ENCODE measurements around the gene ZBTB22. TPM values are rescaled to one million over a fixed set of nuclear protein-coding genes. Genes with fewer than 3 reads are reported as not detected.
A peak's percentile ranks its signal among the peaks of the same experiment; 100 is the strongest.
"Not testable (repeated sequence)": the region's sequence is repeated elsewhere in the genome, so short reads cannot be mapped to it uniquely, and the experiment has no call there.

ZBTB22 gene, protein sequence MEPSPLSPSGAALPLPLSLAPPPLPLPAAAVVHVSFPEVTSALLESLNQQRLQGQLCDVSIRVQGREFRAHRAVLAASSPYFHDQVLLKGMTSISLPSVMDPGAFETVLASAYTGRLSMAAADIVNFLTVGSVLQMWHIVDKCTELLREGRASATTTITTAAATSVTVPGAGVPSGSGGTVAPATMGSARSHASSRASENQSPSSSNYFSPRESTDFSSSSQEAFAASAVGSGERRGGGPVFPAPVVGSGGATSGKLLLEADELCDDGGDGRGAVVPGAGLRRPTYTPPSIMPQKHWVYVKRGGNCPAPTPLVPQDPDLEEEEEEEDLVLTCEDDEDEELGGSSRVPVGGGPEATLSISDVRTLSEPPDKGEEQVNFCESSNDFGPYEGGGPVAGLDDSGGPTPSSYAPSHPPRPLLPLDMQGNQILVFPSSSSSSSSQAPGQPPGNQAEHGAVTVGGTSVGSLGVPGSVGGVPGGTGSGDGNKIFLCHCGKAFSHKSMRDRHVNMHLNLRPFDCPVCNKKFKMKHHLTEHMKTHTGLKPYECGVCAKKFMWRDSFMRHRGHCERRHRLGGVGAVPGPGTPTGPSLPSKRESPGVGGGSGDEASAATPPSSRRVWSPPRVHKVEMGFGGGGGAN
- 11.3 TPM for polyA plus RNA-seq (2013, experiment 1 of 2)
- polyA plus RNA-seq (2013, experiment 2 of 2), result 10.6 TPM

DNA sequence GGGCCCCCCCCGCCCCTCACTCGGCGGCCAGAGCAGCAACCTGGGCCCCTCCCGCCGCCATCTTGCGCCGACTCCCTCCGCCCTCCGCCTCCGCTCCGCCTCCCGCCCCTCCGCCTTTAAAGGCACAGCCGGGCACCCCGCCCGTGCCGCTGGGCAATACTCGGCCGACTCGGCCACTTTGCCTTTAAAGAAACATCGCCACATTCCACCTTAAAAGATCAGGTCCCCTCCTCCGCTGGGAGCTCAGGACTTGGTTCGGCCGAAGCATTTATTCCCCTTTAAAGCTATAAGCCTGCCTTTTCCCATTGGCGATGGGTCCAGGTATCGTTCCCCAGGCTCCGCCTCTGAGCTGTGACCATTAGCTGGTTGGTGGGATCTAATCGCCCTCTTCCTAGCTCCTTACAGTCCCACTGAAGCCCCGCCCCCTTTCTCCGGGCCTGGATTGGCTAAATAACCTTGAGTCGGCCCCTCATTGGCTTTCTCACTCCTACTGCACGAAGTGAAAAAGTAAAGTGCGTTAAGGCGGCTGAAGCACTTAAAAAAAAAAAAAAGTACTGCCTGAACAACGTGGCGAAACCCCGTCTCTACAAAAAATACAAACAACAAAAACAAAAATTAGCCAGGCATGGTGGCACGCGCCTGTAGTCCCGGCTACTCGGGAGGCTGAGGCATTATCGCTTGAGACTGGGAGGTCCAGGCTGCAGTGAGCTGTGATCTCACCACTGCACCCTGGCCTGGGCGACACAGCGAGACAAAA, at the start of gene ZBTB22:
Gene ZBTB22, minus strand, starts transcription at position 76 of the 757 bp plus-strand sequence. CDS start 828 bp downstream, outside the sequence.
- Histone ChIP-seq H2BK5ac (ENCODE audit: low read depth, low read length, poor library complexity, severe bottlenecking) (peak within 1 kb of the TSS; percentile 58), H3K27ac (ENCODE audit: low read length, poor library complexity, severe bottlenecking) (peak within 1 kb of the TSS; percentile 91), H3K9me3 (ENCODE audit: control insufficient read depth, low read length) (no peaks in the 10 kb centered on the region), H3K79me1 (replicated peaks; ENCODE audit: low read length, poor library complexity, severe bottlenecking) (peaks cover 23% of the 10 kb centered on the region), H2AFZ (ENCODE audit: low read depth, low read length) (no peak within 1 kb of the TSS), H3K4me2 (ENCODE audit: low read length, poor library complexity, severe bottlenecking) (peak within 1 kb of the TSS; percentile 77), H2BK120ac (ENCODE audit: low read depth, low read length) (no peak within 1 kb of the TSS), H3K14ac (ENCODE audit: low read length in 2 of 2) (no peak within 1 kb of the TSS), H3K4ac (ENCODE audit: low read depth in 1 of 2, low read length in 2 of 2) (peak within 1 kb of the TSS in 1 of 2 experiments; percentile 13), H3K36me3 (ENCODE audit: control insufficient read depth in 1 of 2, insufficient read depth in 2 of 2, low read depth in 1 of 2, low read length in 2 of 2) (peaks cover 34 to 44% of the 10 kb centered on the region in 2 experiments), H3K27me3 (ENCODE audit: control insufficient read depth in 1 of 2, insufficient read depth in 1 of 2, low read length in 2 of 2) (no peaks in the 10 kb centered on the region), H3K23ac (ENCODE audit: low read length in 2 of 2) (no peak within 1 kb of the TSS), H3K4me1 (ENCODE audit: control insufficient read depth, insufficient read depth, low read depth, low read length) (peaks cover 47% of the 10 kb centered on the region), H2BK12ac (ENCODE audit: low read length in 2 of 2) (no peak within 1 kb of the TSS), H3K9ac (ENCODE audit: low read length) (peak within 1 kb of the TSS; percentile 96), H2BK15ac (ENCODE audit: low read depth, poor library complexity, severe bottlenecking) (no peak within 1 kb of the TSS), H2AK5ac (ENCODE audit: low read length, severe bottlenecking) (no peak within 1 kb of the TSS), H4K8ac (ENCODE audit: low read length) (peak within 1 kb of the TSS; percentile 19), H3K18ac (ENCODE audit: low read depth in 1 of 2, low read length in 2 of 2) (peak within 1 kb of the TSS; percentile 28 to 33), H3K4me3 (ENCODE audit: insufficient read depth in 1 of 2, low read depth in 1 of 2, low read length in 2 of 2) (peak within 1 kb of the TSS; percentile 54 to 96), H4K91ac (ENCODE audit: low read length) (no peak within 1 kb of the TSS)
- DNase-seq, result peak; percentile 100
- under 1% methylated on average over 44 of the region's 44 CpGs for WGBS

DNA sequence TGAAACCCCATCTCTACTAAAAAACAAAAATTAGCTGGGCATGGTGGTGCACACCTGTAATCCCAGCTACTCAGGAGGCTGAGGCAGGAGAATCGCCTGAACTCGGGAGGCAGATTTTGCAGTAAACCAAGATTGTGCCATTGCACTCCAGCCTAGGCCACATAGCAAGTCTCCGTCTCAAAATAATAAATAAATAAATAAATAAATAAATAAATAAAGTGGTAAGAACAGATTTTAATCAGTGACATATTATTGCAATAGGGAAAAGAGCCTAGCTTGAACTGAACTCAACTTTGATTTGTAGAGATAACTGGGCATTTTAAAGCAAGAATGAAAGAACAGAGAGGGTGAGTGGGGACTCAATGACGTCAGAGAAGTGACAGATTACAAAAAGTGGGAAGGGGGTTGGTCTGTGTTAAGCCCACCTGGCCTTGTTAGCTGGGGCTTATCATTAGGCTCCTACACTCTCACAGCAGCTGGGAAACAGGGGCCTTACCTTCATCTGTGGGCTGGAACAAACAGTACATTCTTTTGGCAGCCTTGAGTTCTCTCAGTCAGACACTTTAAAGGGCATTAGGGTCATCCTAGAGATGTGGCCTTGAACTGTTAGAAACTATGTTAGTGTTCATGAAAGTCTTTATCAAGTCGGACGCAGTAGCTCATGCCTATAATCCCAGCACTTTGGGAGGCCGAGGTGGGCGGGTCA, 49.6 kb upstream of the ZBTB22 start:
- H3K9ac ChIP-seq (ENCODE audit: low read length), result no peak overlapping the region
- WGBS, result 90% methylated on average over 7 of the region's 8 CpGs
- no peak overlapping the region for H2BK120ac ChIP-seq (ENCODE audit: low read depth, low read length)
- H3K18ac ChIP-seq (ENCODE audit: low read depth in 1 of 2, low read length in 2 of 2), result no peak overlapping the region
- H3K4me3 ChIP-seq (ENCODE audit: insufficient read depth in 1 of 2, low read depth in 1 of 2, low read length in 2 of 2), result no peak overlapping the region
- no peak overlapping the region for H4K8ac ChIP-seq (ENCODE audit: low read length)
- H3K36me3 ChIP-seq (ENCODE audit: control insufficient read depth in 1 of 2, insufficient read depth in 2 of 2, low read depth in 1 of 2, low read length in 2 of 2), result no peaks in the 10 kb centered on the region
- H3K27me3 ChIP-seq (ENCODE audit: control insufficient read depth in 1 of 2, insufficient read depth in 1 of 2, low read length in 2 of 2), result peaks cover 0 to 5% of the 10 kb centered on the region in 2 experiments
- DNase-seq, result no peak
- no peak overlapping the region for H2BK15ac ChIP-seq (ENCODE audit: low read depth, poor library complexity, severe bottlenecking)
- no peak overlapping the region for H2BK5ac ChIP-seq (ENCODE audit: low read depth, low read length, poor library complexity, severe bottlenecking)
- no peaks in the 10 kb centered on the region for H3K4me1 ChIP-seq (ENCODE audit: control insufficient read depth, insufficient read depth, low read depth, low read length)
- no peaks in the 10 kb centered on the region for H3K79me1 ChIP-seq (replicated peaks; ENCODE audit: low read length, poor library complexity, severe bottlenecking)
- H3K23ac ChIP-seq (ENCODE audit: low read length in 2 of 2), result no peak overlapping the region
- H4K91ac ChIP-seq (ENCODE audit: low read length), result no peak overlapping the region
- H3K4me2 ChIP-seq (ENCODE audit: low read length, poor library complexity, severe bottlenecking), result no peak overlapping the region
- no peaks in the 10 kb centered on the region for H3K9me3 ChIP-seq (ENCODE audit: control insufficient read depth, low read length)
- no peak overlapping the region for H2AFZ ChIP-seq (ENCODE audit: low read depth, low read length)
- no peak overlapping the region for H3K4ac ChIP-seq (ENCODE audit: low read depth in 1 of 2, low read length in 2 of 2)
- H3K14ac ChIP-seq (ENCODE audit: low read length in 2 of 2), result no peak overlapping the region
- H2BK12ac ChIP-seq (ENCODE audit: low read length in 2 of 2), result no peak overlapping the region
- no peak overlapping the region for H3K27ac ChIP-seq (ENCODE audit: low read length, poor library complexity, severe bottlenecking)
- H2AK5ac ChIP-seq (ENCODE audit: low read length, severe bottlenecking), result no peak overlapping the region

DNA sequence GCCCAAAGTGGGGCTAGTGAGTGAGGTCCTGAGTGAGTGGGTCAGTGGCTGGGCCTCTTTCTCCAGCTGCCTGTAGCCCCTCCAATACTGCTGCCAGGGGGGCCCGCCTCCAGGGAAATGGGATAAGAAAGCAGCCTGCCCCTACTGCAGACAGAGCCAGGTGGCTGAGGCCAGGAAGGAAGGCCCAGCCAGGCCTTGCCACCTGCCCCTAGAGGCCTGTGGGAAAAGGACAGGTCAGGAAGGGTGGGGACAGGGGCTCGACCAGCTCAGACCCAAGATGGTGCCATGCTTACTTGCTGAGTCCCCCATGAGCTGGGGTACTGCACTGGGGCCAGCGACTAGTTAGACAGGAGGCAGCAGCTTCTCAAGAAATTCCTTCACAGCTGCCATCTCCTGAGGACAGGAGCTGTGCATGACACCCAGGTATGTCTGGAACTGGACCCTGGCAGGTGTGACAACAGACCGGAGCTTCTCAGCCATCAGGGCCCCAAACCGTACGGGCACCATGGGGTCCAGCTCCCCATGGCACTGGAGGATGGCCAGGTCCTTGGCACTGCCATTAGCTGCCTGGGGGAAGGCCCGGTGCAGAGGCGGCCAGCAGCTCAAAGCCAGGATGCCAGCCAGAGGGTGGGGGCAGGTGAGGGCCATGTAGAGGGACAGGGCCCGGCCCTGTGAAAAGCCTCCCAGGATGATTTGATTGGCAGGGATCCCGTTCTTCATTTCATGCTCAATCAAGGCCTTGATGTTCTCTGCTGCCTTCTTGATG, 47.8 kb upstream of the ZBTB22 start:
- H2AK5ac ChIP-seq (ENCODE audit: low read length, severe bottlenecking); H3K27ac ChIP-seq (ENCODE audit: low read length, poor library complexity, severe bottlenecking); H2BK15ac ChIP-seq (ENCODE audit: low read depth, poor library complexity, severe bottlenecking); H2BK120ac ChIP-seq (ENCODE audit: low read depth, low read length); H2AFZ ChIP-seq (ENCODE audit: low read depth, low read length); H3K9ac ChIP-seq (ENCODE audit: low read length); H3K4me3 ChIP-seq (ENCODE audit: insufficient read depth in 1 of 2, low read depth in 1 of 2, low read length in 2 of 2); H3K79me1 ChIP-seq (replicated peaks; ENCODE audit: low read length, poor library complexity, severe bottlenecking); H4K91ac ChIP-seq (ENCODE audit: low read length); H3K18ac ChIP-seq (ENCODE audit: low read depth in 1 of 2, low read length in 2 of 2); H3K14ac ChIP-seq (ENCODE audit: low read length in 2 of 2); DNase-seq; H2BK5ac ChIP-seq (ENCODE audit: low read depth, low read length, poor library complexity, severe bottlenecking); H3K4me1 ChIP-seq (ENCODE audit: control insufficient read depth, insufficient read depth, low read depth, low read length); H3K23ac ChIP-seq (ENCODE audit: low read length in 2 of 2); H3K9me3 ChIP-seq (ENCODE audit: control insufficient read depth, low read length); H3K36me3 ChIP-seq (ENCODE audit: control insufficient read depth in 1 of 2, insufficient read depth in 2 of 2, low read depth in 1 of 2, low read length in 2 of 2); H3K4me2 ChIP-seq (ENCODE audit: low read length, poor library complexity, severe bottlenecking); H3K4ac ChIP-seq (ENCODE audit: low read depth in 1 of 2, low read length in 2 of 2): not testable (repeated sequence)
- WGBS, result 95% methylated on average over 10 of the region's 10 CpGs
- H4K8ac ChIP-seq (ENCODE audit: low read length), result peak overlapping the region; percentile 56
- H3K27me3 ChIP-seq (ENCODE audit: control insufficient read depth in 1 of 2, insufficient read depth in 1 of 2, low read length in 2 of 2), result peaks cover 0 to 14% of the 10 kb centered on the region in 2 experiments
- H2BK12ac ChIP-seq (ENCODE audit: low read length in 2 of 2), result peak overlapping the region in 1 of 2 experiments; percentile 81

Measured in mesenchymal stem cell (in vitro differentiated cells and primary cell).